ENCODE measurements around the gene MYO18B.

GRCh38 chr22:25935266-25936058 is 193.5 kb downstream of the MYO18B start:
- TF ChIP-seq CTCF (conservative IDR thresholded peaks at IDR 0.05 in 1 of 2, IDR thresholded peaks at IDR 0.05 in 1 of 2; ENCODE audit: extremely low read depth in 1 of 2, insufficient read depth in 1 of 2, low read depth in 1 of 2, low read length in 2 of 2) (no peak), EZH2 (IDR thresholded peaks at IDR 0.05; ENCODE audit: borderline replicate concordance, low read length) (no peak)

Data from mammary epithelial cell (primary cell).